ENCODE measurements around the gene TFIP11.

The TFIP11 gene

GRCh38 chr22:26483439-26484359 is 28.6 kb downstream of the TFIP11 start, which contains the start of the genes HPS4 and SRRD:
Gene HPS4 (minus strand): TSS chr22:26483783. CDS start chr22:26481762, 2,021 bp downstream.
Gene SRRD (plus strand): TSS chr22:26483877. CDS start chr22:26483891, 14 bp downstream.
- Histone ChIP-seq H3K9ac (ENCODE audit: low read depth, low read length) (peak within 1 kb of the TSS; percentile 96), H3K9me3 (ENCODE audit: control insufficient read depth, insufficient read depth, low read length) (no peaks in the 10 kb centered on the region), H3K4me1 (ENCODE audit: insufficient read depth, low read length) (peaks cover 17% of the 10 kb centered on the region), H3K36me3 (ENCODE audit: insufficient read depth, low read length) (peaks cover 19% of the 10 kb centered on the region)

- H3K4me1 ChIP-seq (ENCODE audit: insufficient read depth, low read length), result peaks cover 17% of the 10 kb centered on the region
- peaks cover 13% of the 10 kb centered on the region for H3K36me3 ChIP-seq (ENCODE audit: insufficient read depth, low read length)
- peak overlapping the region; percentile 96 for H3K9ac ChIP-seq (ENCODE audit: low read depth, low read length)
- H3K9me3 ChIP-seq (ENCODE audit: control insufficient read depth, insufficient read depth, low read length), result no peaks in the 10 kb centered on the region
Measured at GRCh38 chr22:26483043-26483438, 29.2 kb downstream of the TFIP11 start.

- H3K9ac ChIP-seq (ENCODE audit: low read depth, low read length), result no peak overlapping the region
- peaks cover 13% of the 10 kb centered on the region for H3K36me3 ChIP-seq (ENCODE audit: insufficient read depth, low read length)
- peaks cover 22% of the 10 kb centered on the region for H3K4me1 ChIP-seq (ENCODE audit: insufficient read depth, low read length)
- no peaks in the 10 kb centered on the region for H3K9me3 ChIP-seq (ENCODE audit: control insufficient read depth, insufficient read depth, low read length)
Measured at GRCh38 chr22:26482161-26482560, 30.1 kb downstream of the TFIP11 start.

GRCh38 chr22:26481694-26482093 is 30.6 kb downstream of the TFIP11 start:
- Histone ChIP-seq H3K4me1 (ENCODE audit: insufficient read depth, low read length) (peaks cover 23% of the 10 kb centered on the region), H3K36me3 (ENCODE audit: insufficient read depth, low read length) (peaks cover 16% of the 10 kb centered on the region), H3K9me3 (ENCODE audit: control insufficient read depth, insufficient read depth, low read length) (no peaks in the 10 kb centered on the region), H3K9ac (ENCODE audit: low read depth, low read length) (no peak overlapping the region)

GRCh38 chr22:26481112-26481693 is 31.1 kb downstream of the TFIP11 start:
- no peak overlapping the region for H3K9ac ChIP-seq (ENCODE audit: low read depth, low read length)
- peaks cover 23% of the 10 kb centered on the region for H3K4me1 ChIP-seq (ENCODE audit: insufficient read depth, low read length)
- peaks cover 18% of the 10 kb centered on the region for H3K36me3 ChIP-seq (ENCODE audit: insufficient read depth, low read length)
- no peaks in the 10 kb centered on the region for H3K9me3 ChIP-seq (ENCODE audit: control insufficient read depth, insufficient read depth, low read length)

GRCh38 chr22:26480611-26480932 is 31.7 kb downstream of the TFIP11 start:
- H3K9ac ChIP-seq (ENCODE audit: low read depth, low read length), result no peak overlapping the region
- H3K36me3 ChIP-seq (ENCODE audit: insufficient read depth, low read length), result peaks cover 18% of the 10 kb centered on the region
- H3K9me3 ChIP-seq (ENCODE audit: control insufficient read depth, insufficient read depth, low read length), result no peaks in the 10 kb centered on the region
- peaks cover 23% of the 10 kb centered on the region for H3K4me1 ChIP-seq (ENCODE audit: insufficient read depth, low read length)

GRCh38 chr22:26479792-26480610 is 32.3 kb downstream of the TFIP11 start:
- peak overlapping the region; percentile 5; the same call in 1 of the 2 replicates for H3K9ac ChIP-seq (ENCODE audit: low read depth, low read length)
- H3K36me3 ChIP-seq (ENCODE audit: insufficient read depth, low read length), result peaks cover 18% of the 10 kb centered on the region
- H3K4me1 ChIP-seq (ENCODE audit: insufficient read depth, low read length), result peaks cover 23% of the 10 kb centered on the region
- H3K9me3 ChIP-seq (ENCODE audit: control insufficient read depth, insufficient read depth, low read length), result no peaks in the 10 kb centered on the region

GRCh38 chr22:26479043-26479791 is 33.1 kb downstream of the TFIP11 start:
- H3K9ac ChIP-seq (ENCODE audit: low read depth, low read length), result peak overlapping the region; percentile 5; the same call in 1 of the 2 replicates
- H3K4me1 ChIP-seq (ENCODE audit: insufficient read depth, low read length), result peaks cover 23% of the 10 kb centered on the region
- H3K9me3 ChIP-seq (ENCODE audit: control insufficient read depth, insufficient read depth, low read length), result no peaks in the 10 kb centered on the region
- peaks cover 18% of the 10 kb centered on the region for H3K36me3 ChIP-seq (ENCODE audit: insufficient read depth, low read length)

GRCh38 chr22:26477341-26477731 is 34.9 kb downstream of the TFIP11 start:
- H3K4me1 ChIP-seq (ENCODE audit: insufficient read depth, low read length), result peaks cover 16% of the 10 kb centered on the region
- peaks cover 20% of the 10 kb centered on the region for H3K36me3 ChIP-seq (ENCODE audit: insufficient read depth, low read length)
- H3K9ac ChIP-seq (ENCODE audit: low read depth, low read length), result no peak overlapping the region
- H3K9me3 ChIP-seq (ENCODE audit: control insufficient read depth, insufficient read depth, low read length), result no peaks in the 10 kb centered on the region

GRCh38 chr22:26476705-26477340 is 35.5 kb downstream of the TFIP11 start:
- Histone ChIP-seq H3K36me3 (ENCODE audit: insufficient read depth, low read length) (peaks cover 25% of the 10 kb centered on the region), H3K9ac (ENCODE audit: low read depth, low read length) (no peak overlapping the region), H3K4me1 (ENCODE audit: insufficient read depth, low read length) (peaks cover 12% of the 10 kb centered on the region), H3K9me3 (ENCODE audit: control insufficient read depth, insufficient read depth, low read length) (no peaks in the 10 kb centered on the region)

GRCh38 chr22:26474682-26475081 is 37.6 kb downstream of the TFIP11 start:
- H3K36me3 ChIP-seq (ENCODE audit: insufficient read depth, low read length), result peaks cover 29% of the 10 kb centered on the region
- H3K9me3 ChIP-seq (ENCODE audit: control insufficient read depth, insufficient read depth, low read length), result no peaks in the 10 kb centered on the region
- peaks cover 12% of the 10 kb centered on the region for H3K4me1 ChIP-seq (ENCODE audit: insufficient read depth, low read length)
- H3K9ac ChIP-seq (ENCODE audit: low read depth, low read length), result no peak overlapping the region

GRCh38 chr22:26471522-26471921 is 40.8 kb downstream of the TFIP11 start:
- Histone ChIP-seq H3K4me1 (ENCODE audit: insufficient read depth, low read length) (peaks cover 7% of the 10 kb centered on the region), H3K36me3 (ENCODE audit: insufficient read depth, low read length) (peaks cover 37% of the 10 kb centered on the region), H3K9ac (ENCODE audit: low read depth, low read length) (no peak overlapping the region), H3K9me3 (ENCODE audit: control insufficient read depth, insufficient read depth, low read length) (no peaks in the 10 kb centered on the region)

- Histone ChIP-seq H3K4me1 (ENCODE audit: insufficient read depth, low read length) (peaks cover 7% of the 10 kb centered on the region), H3K9ac (ENCODE audit: low read depth, low read length) (no peak overlapping the region), H3K36me3 (ENCODE audit: insufficient read depth, low read length) (peaks cover 43% of the 10 kb centered on the region), H3K9me3 (ENCODE audit: control insufficient read depth, insufficient read depth, low read length) (no peaks in the 10 kb centered on the region)
Measured at GRCh38 chr22:26470807-26471206, 41.5 kb downstream of the TFIP11 start.
